HepG2 (cell line): ENCODE measurements around the gene GALNT9. TPM values are rescaled to one million over a fixed set of nuclear protein-coding genes. Genes with fewer than 3 reads are reported as not detected.

Experiments used
- ATAC-seq: fragments of 200-7000 bp; cut with Tn5 transposase; 3 replicates; pipeline ENCODE4 v1.9.1; 2020; ENCODE audit warnings: mild to moderate bottlenecking, moderate library complexity
- BruUV-seq: library from RNA; stranded (reverse); fragments of 400-500 nt; replicated peaks from 2 replicates; lab custom pipeline; 2021; lab: Mats Ljungman, UMichigan
- CTCF ChIA-PET: fragments of 300-600 bp; formaldehyde crosslinking; extraction: SDS; loops from one replicate; lab custom pipeline; 2021; ENCODE audit warnings: low total read pairs, inconsistent platforms, low intra/inter-chr PET ratio; lab: Yijun Ruan, JAX
- POLR2A ChIA-PET: fragments of 350-600 bp; sonication (Branson Sonifier 250); formaldehyde crosslinking; loops from one replicate; lab custom pipeline; 2020; ENCODE audit warnings: antibody characterized with exemption, inconsistent platforms; lab: Yijun Ruan, JAX
- DNase-seq: peaks from one replicate; pipeline ENCODE4 v3.0.0-alpha.2; 2015; ENCODE audit warnings: low spot score
- FAIRE-seq: peaks from 3 replicates; lab custom pipeline; 2011; peaks lifted over from hg19 to GRCh38; lab: Jason Lieb, UNC
- H2AFZ ChIP-seq: one replicate; pipeline ENCODE4 v1.6.1; 2011; ENCODE audit warnings: low read length, inconsistent platforms
- H3K27ac ChIP-seq: fragments of 300-600 bp; 3 replicates; pipeline ENCODE4 v1.8.0; 2011; ENCODE audit warnings: mixed run types, mild to moderate bottlenecking, mixed read lengths, low read length, inconsistent platforms; ENCODE audit not compliant: insufficient read depth; ENCODE audit errors: extremely low read length
- H3K27me3 ChIP-seq, 2 experiments: fragments of 200-600 bp in 1 of 2; 2 replicates in 1 of 2; 3 replicates in 1 of 2; pipeline versions ENCODE4 v1.6.0 to v1.8.0; 2011; ENCODE audit warnings: low read length in 2 of 2, mild to moderate bottlenecking in 2 of 2, moderate library complexity in 2 of 2, inconsistent platforms in 1 of 2; ENCODE audit not compliant: insufficient read depth in 2 of 2, control insufficient read depth in 1 of 2
- H3K36me3 ChIP-seq, 2 experiments: fragments of 200-600 bp in 1 of 2; replicated peaks in 1 of 2; 2 replicates in 1 of 2; 3 replicates in 1 of 2; pipeline versions ENCODE4 v1.5.1 to v1.8.0; 2011; ENCODE audit warnings: low read length in 2 of 2, inconsistent platforms in 1 of 2; ENCODE audit not compliant: insufficient read depth in 2 of 2, control insufficient read depth in 1 of 2
- H3K4me1 ChIP-seq: 2 replicates; pipeline ENCODE4 v1.5.1; 2012; ENCODE audit warnings: low read length, inconsistent platforms; ENCODE audit not compliant: insufficient read depth
- H3K4me2 ChIP-seq: 2 replicates; pipeline ENCODE4 v1.6.0; 2011; ENCODE audit warnings: low read depth, low read length, inconsistent platforms
- H3K4me3 ChIP-seq, 3 experiments: fragments of 200-600 bp in 1 of 3; sonication (generic), shearing (Covaris generic) in 1 of 3; replicated peaks in 1 of 3; 2 replicates each; pipeline ENCODE4 v1.5.1; 2011 to 2016; ENCODE audit warnings: low read length in 3 of 3, inconsistent platforms in 2 of 3, low read depth in 2 of 3, mild to moderate bottlenecking in 2 of 3, control low read depth in 1 of 3, mixed read lengths in 1 of 3; ENCODE audit not compliant: insufficient read depth in 1 of 3
- H3K79me2 ChIP-seq: one replicate; pipeline ENCODE4 v1.6.1; 2011; ENCODE audit warnings: low read length, inconsistent platforms; ENCODE audit not compliant: insufficient read depth
- H3K9ac ChIP-seq: 2 replicates; pipeline ENCODE4 v1.6.0; 2011; ENCODE audit warnings: mild to moderate bottlenecking, low read depth, low read length, inconsistent platforms; ENCODE audit not compliant: insufficient read depth
- H3K9me3 ChIP-seq: 2 replicates; pipeline ENCODE4 v1.5.1; 2012; ENCODE audit warnings: mild to moderate bottlenecking, low read length
- H4K20me1 ChIP-seq: 2 replicates; pipeline ENCODE4 v1.6.0; 2011; ENCODE audit warnings: inconsistent platforms, mild to moderate bottlenecking, low read length, moderate library complexity; ENCODE audit not compliant: insufficient read depth
- GLI4 ChIP-seq: sonication (generic); formaldehyde crosslinking; IDR thresholded peaks from 2 replicates; pipeline ENCODE4 v1.5.1; 2020; ENCODE audit warnings: missing genetic modification reagents, mild to moderate bottlenecking, moderate library complexity, borderline replicate concordance
- HNRNPLL ChIP-seq: fragments of 200-400 bp; formaldehyde crosslinking; IDR thresholded peaks from 2 replicates; pipeline ENCODE4 v1.6.1; 2017; ENCODE audit warnings: mild to moderate bottlenecking, low read depth, low read length; ENCODE audit not compliant: poor library complexity, severe bottlenecking
- NFIB ChIP-seq: sonication (generic); formaldehyde crosslinking; IDR thresholded peaks from 2 replicates; pipeline ENCODE4 v1.9.0; 2021; ENCODE audit warnings: missing genetic modification reagents, mild to moderate bottlenecking, borderline replicate concordance
- POLR2AphosphoS2 ChIP-seq: IDR thresholded peaks from 2 replicates; pipeline ENCODE4 v1.6.1; 2011; ENCODE audit warnings: low read depth, low read length, improper control_type of control experiment
- PPARG ChIP-seq: conservative IDR thresholded peaks from 2 replicates; pipeline ENCODE4 v1.6.1; 2016; ENCODE audit warnings: missing biosample characterization, missing genetic modification reagents
- SMARCE1 ChIP-seq: fragments of 450-650 bp; IDR thresholded peaks from 2 replicates; pipeline ENCODE4 v1.6.1; 2017; ENCODE audit warnings: borderline replicate concordance
- SRSF1 ChIP-seq: fragments of 200-400 bp; formaldehyde crosslinking; optimal IDR thresholded peaks from 2 replicates; pipeline ENCODE3; 2017; ENCODE audit warnings: mild to moderate bottlenecking, low read depth, low read length, moderate library complexity
- ZFAT ChIP-seq: sonication (generic); formaldehyde crosslinking; conservative IDR thresholded peaks from 2 replicates; pipeline ENCODE4 v1.8.1; 2023; ENCODE audit warnings: missing genetic modification reagents, inconsistent platforms
- ZFP37 ChIP-seq: sonication (generic); formaldehyde crosslinking; IDR thresholded peaks from 2 replicates; pipeline ENCODE4 v1.4.0; 2020; ENCODE audit warnings: missing genetic modification reagents, borderline replicate concordance
- ZNF34 ChIP-seq: sonication (generic); formaldehyde crosslinking; IDR thresholded peaks from 2 replicates; pipeline ENCODE4 v1.4.0; 2020; ENCODE audit warnings: mild to moderate bottlenecking, missing genetic modification reagents, borderline replicate concordance
- ZNF709 ChIP-seq: sonication (generic); formaldehyde crosslinking; IDR thresholded peaks from 2 replicates; pipeline ENCODE4 v1.5.0; 2020; ENCODE audit warnings: mild to moderate bottlenecking, missing genetic modification reagents
- WGBS: methylation state at CpG from one replicate; pipeline ENCODE4 v1.1.6; 2017; ENCODE audit warnings: low lambda C conversion rate; 5-methylcytosine and 5-hydroxymethylcytosine counted together
- in situ Hi-C: cut with HindIII; loops from 2 replicates; pipeline ENCODE4 v1.10.0; 2017; ENCODE audit warnings: low pct_unique_long_range_greater_than_20kb; ENCODE audit not compliant: extremely low pct_ligation_motif_present
- intact Hi-C: fragments of 100-400 bp; cut with micrococcal nuclease; formaldehyde crosslinking; loops from one replicate; pipeline ENCODE4 v1.10.0; 2022; ENCODE audit not compliant: unreplicated experiment
- polyA plus RNA-seq, 8 experiments: library from polyadenylated mRNA; depleted of rRNA in 3 of 8; stranded (reverse) in 7 of 8; unstranded in 1 of 8; fragments of >200 nt; fragmentation: Illumina TruSeq in 4 of 8; extraction: Trizol in 4 of 8; gene quantifications; 2 replicates each; pipeline versions ENCODE4 v1.2.1 to v1.2.3, GENCODE V29; 2011 to 2016; ENCODE audit warnings: low read depth in 4 of 8, missing spikeins in 1 of 8, mixed read lengths in 1 of 8; ENCODE audit not compliant: insufficient read depth in 1 of 8
- total RNA-seq, 5 experiments: library from RNA; depleted of rRNA; stranded (reverse); fragments of >200 nt; fragmentation: Illumina TruSeq; extraction: Trizol; gene quantifications; 2 replicates each; pipeline ENCODE4 v1.2.3, GENCODE V29; 2016; ENCODE audit warnings: low read depth in 1 of 5
- TF ChIP-seq, protein P1 (sequence below): sonication (generic); formaldehyde crosslinking; IDR thresholded peaks from 2 replicates; pipeline ENCODE4 v1.4.0; 2020; ENCODE audit warnings: missing genetic modification reagents
- TF ChIP-seq, protein P2 (sequence below): sonication (generic); formaldehyde crosslinking; IDR thresholded peaks from 2 replicates; pipeline ENCODE4 v1.4.0; 2020; ENCODE audit warnings: missing genetic modification reagents, mild to moderate bottlenecking, borderline replicate concordance
- TF ChIP-seq, protein P3 (sequence below): sonication (generic); formaldehyde crosslinking; IDR thresholded peaks from 2 replicates; pipeline ENCODE4 v1.5.0; 2020; ENCODE audit warnings: missing genetic modification reagents
- TF ChIP-seq, protein P4 (sequence below): sonication (generic); formaldehyde crosslinking; IDR thresholded peaks from 2 replicates; pipeline ENCODE4 v1.8.0; 2022; ENCODE audit warnings: mild to moderate bottlenecking, missing genetic modification reagents, moderate library complexity
- TF ChIP-seq, protein P5 (sequence below): sonication (generic); formaldehyde crosslinking; IDR thresholded peaks from 2 replicates; pipeline ENCODE4 v1.4.0; 2020; ENCODE audit warnings: missing genetic modification reagents, low read depth, mild to moderate bottlenecking, borderline replicate concordance

Gene GALNT9
- total and polyA plus RNA-seq, 2 of the 13 experiments (the other 11 are each of a cell fraction or from before 2014, with no cell fraction given) = 0.04 TPM; not detected in 1

DNA sequence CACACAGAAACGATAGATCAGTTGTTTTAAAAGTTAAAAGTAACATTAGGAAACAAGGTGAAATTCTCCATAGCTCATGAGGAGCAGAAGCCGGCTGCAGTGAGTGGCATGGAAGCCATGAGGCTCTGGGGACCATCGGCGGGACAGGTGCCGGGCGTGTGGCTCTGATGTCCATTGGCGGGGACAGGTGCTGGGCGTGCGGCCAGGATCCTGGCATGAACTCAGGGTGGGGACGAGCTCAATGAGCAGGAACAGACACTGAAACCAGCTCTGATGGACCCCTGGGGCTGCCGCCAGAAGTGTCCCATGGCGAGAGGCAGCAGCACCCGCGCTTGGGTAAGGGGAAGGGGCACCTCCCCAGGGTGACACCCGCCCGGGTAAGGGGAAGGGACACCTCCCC lies 110.1 kb downstream of the GALNT9 start:
- no peak overlapping the region for H3K27ac ChIP-seq
- TF ChIP-seq SRSF1 (no peak), PPARG (no peak), POLR2AphosphoS2 (no peak), ZNF34 (CRISPR knock-in tag) (no peak), NFIB (CRISPR knock-in tag) (no peak), SMARCE1 (no peak), GLI4 (no peak), HNRNPLL (no peak), ZFAT (CRISPR knock-in tag) (no peak), ZNF709 (CRISPR knock-in tag) (no peak), ZFP37 (no peak)
- TF ChIP-seq, protein P1, sequence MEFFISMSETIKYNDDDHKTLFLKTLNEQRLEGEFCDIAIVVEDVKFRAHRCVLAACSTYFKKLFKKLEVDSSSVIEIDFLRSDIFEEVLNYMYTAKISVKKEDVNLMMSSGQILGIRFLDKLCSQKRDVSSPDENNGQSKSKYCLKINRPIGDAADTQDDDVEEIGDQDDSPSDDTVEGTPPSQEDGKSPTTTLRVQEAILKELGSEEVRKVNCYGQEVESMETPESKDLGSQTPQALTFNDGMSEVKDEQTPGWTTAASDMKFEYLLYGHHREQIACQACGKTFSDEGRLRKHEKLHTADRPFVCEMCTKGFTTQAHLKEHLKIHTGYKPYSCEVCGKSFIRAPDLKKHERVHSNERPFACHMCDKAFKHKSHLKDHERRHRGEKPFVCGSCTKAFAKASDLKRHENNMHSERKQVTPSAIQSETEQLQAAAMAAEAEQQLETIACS (CRISPR knock-in tag) = no peak
- TF ChIP-seq, protein P2, sequence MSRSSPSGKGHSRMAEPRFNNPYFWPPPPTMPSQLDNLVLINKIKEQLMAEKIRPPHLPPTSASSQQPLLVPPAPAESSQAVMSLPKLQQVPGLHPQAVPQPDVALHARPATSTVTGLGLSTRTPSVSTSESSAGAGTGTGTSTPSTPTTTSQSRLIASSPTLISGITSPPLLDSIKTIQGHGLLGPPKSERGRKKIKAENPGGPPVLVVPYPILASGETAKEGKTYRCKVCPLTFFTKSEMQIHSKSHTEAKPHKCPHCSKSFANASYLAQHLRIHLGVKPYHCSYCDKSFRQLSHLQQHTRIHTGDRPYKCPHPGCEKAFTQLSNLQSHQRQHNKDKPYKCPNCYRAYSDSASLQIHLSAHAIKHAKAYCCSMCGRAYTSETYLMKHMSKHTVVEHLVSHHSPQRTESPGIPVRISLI = no peak
- TF ChIP-seq, protein P3, sequence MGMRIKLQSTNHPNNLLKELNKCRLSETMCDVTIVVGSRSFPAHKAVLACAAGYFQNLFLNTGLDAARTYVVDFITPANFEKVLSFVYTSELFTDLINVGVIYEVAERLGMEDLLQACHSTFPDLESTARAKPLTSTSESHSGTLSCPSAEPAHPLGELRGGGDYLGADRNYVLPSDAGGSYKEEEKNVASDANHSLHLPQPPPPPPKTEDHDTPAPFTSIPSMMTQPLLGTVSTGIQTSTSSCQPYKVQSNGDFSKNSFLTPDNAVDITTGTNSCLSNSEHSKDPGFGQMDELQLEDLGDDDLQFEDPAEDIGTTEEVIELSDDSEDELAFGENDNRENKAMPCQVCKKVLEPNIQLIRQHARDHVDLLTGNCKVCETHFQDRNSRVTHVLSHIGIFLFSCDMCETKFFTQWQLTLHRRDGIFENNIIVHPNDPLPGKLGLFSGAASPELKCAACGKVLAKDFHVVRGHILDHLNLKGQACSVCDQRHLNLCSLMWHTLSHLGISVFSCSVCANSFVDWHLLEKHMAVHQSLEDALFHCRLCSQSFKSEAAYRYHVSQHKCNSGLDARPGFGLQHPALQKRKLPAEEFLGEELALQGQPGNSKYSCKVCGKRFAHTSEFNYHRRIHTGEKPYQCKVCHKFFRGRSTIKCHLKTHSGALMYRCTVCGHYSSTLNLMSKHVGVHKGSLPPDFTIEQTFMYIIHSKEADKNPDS (CRISPR knock-in tag) = no peak
- TF ChIP-seq, protein P4, sequence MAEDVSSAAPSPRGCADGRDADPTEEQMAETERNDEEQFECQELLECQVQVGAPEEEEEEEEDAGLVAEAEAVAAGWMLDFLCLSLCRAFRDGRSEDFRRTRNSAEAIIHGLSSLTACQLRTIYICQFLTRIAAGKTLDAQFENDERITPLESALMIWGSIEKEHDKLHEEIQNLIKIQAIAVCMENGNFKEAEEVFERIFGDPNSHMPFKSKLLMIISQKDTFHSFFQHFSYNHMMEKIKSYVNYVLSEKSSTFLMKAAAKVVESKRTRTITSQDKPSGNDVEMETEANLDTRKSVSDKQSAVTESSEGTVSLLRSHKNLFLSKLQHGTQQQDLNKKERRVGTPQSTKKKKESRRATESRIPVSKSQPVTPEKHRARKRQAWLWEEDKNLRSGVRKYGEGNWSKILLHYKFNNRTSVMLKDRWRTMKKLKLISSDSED (CRISPR knock-in tag) = no peak
- TF ChIP-seq, protein P5, sequence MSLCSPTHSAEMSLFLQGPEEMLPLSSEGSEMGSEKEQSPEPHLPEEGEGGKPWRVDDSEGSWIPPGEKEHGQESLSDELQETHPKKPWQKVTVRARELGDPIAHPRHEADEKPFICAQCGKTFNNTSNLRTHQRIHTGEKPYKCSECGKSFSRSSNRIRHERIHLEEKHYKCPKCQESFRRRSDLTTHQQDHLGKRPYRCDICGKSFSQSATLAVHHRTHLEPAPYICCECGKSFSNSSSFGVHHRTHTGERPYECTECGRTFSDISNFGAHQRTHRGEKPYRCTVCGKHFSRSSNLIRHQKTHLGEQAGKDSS (CRISPR knock-in tag) = no peak
- no peak overlapping the region for H3K9ac ChIP-seq
- no TSS peak for BruUV-seq
- H3K79me2 ChIP-seq = no peaks in the 10 kb centered on the region
- POLR2A ChIA-PET = no interaction called here
- no peaks in the 10 kb centered on the region for H3K9me3 ChIP-seq
- no peaks in the 10 kb centered on the region for H3K36me3 ChIP-seq
- H3K4me1 ChIP-seq = no peaks in the 10 kb centered on the region
- no peaks in the 10 kb centered on the region for H4K20me1 ChIP-seq
- 8% methylated on average over 10 of the region's 16 CpGs for WGBS
- H3K4me2 ChIP-seq = no peak overlapping the region
- in situ Hi-C loops (no loop called here), intact Hi-C loops (loop anchor here (2.0 kb wide), 1 partner anchor 65 kb away; no protein-coding TSS in a partner anchor)
- H2AFZ ChIP-seq = no peak overlapping the region
- FAIRE-seq = no peak
- peaks cover 8 to 41% of the 10 kb centered on the region in 2 experiments for H3K27me3 ChIP-seq
- no peak overlapping the region for H3K4me3 ChIP-seq
- ATAC-seq = peak; percentile 13; the same call in 1 of the 3 replicates
- no peak for DNase-seq
- CTCF ChIA-PET = interaction anchor here (2.1 kb wide), 1 partner anchor 65 kb away, joined by 31 read pairs; no protein-coding TSS in a partner anchor
